Measurements from ENCODE around the gene IRF2BP2. TPM values are rescaled to one million over a fixed set of nuclear protein-coding genes. Genes with fewer than 3 reads are reported as not detected.

IRF2BP2 gene
- total RNA-seq, 2 donors from 2014 or later = 82.7 to 83.3 TPM

DNA sequence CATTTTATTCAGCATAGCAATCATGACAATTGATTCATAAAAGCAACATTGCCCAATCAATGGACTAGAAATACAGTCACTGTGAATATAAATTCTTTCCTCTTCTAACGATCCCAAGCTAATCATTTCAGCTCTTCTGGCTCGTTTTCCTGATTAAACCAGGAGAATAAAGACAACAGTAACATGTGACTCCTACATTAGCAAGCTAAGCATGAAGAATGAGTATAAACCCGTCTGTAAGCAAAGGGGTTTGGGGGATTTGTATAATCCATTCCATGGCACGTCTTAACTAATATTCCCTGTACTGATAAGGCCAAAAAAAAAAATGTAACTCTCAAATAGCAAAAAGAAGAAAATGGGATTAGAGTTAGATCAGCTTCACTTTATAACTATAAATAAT, 21.6 kb downstream of the IRF2BP2 start:
- no peak overlapping the region for H3K27ac ChIP-seq
- no peak for DNase-seq
- no peak for ATAC-seq
- WGBS, 2 donors = 60 to 62% methylated on average over 4 of the region's 4 CpGs
- H3K36me3 ChIP-seq (replicated peaks in 1 of 2; ENCODE audit: insufficient read depth in 1 of 2, low read depth in 2 of 2) = no peaks in the 10 kb centered on the region
- TF ChIP-seq POLR2A (IDR thresholded peaks at IDR 0.05) (no peak), CTCF (IDR thresholded peaks at IDR 0.05) (no peak)
- H3K4me3 ChIP-seq = no peak overlapping the region
- H3K27me3 ChIP-seq = no peaks in the 10 kb centered on the region
- H3K9me3 ChIP-seq = no peaks in the 10 kb centered on the region
- intact Hi-C loops (cut with DNase I) = no loop called here
- H3K4me1 ChIP-seq = peaks cover 5% of the 10 kb centered on the region

- ATAC-seq (no peak), DNase-seq (no peak)
- Histone ChIP-seq H3K4me1 (peaks cover 5% of the 10 kb centered on the region), H3K4me3 (no peak overlapping the region), H3K9me3 (no peaks in the 10 kb centered on the region), H3K27ac (no peak overlapping the region), H3K36me3 (replicated peaks in 1 of 2; ENCODE audit: insufficient read depth in 1 of 2, low read depth in 2 of 2) (no peaks in the 10 kb centered on the region), H3K27me3 (no peaks in the 10 kb centered on the region)
- intact Hi-C loops (cut with DNase I) = no loop called here
- TF ChIP-seq POLR2A (IDR thresholded peaks at IDR 0.05) = no peak
- WGBS, 2 donors = 77 to 80% methylated on average over 12 of the region's 12 CpGs
Observed at GRCh38 chr1:234586892-234587485, 23.0 kb downstream of the IRF2BP2 start.

DNA sequence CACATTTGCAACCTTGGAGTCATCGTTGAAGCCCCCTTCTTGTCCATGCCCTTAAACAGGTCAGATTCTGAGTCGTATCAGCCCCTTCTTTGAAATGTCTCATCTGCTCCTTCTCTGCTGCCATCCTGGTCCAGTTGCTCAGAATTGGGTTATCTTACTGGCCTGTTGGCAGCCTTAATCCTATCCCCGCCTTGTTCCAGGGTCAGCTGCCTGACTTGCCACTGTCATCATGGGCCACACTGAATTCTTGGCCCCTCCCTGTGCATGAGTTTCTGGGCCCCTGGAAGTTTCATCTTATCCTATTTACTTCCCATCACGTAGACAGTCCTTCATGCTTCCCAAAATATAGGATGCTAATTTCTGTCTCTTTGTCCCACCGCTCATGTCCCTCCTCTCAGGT, 23.7 kb downstream of the IRF2BP2 start:
- TF ChIP-seq CTCF (IDR thresholded peaks at IDR 0.05) = no peak
- TF ChIP-seq POLR2A (IDR thresholded peaks at IDR 0.05) = no peak
- 92 to 95% methylated on average over 5 of the region's 5 CpGs for WGBS, 2 donors

DNA sequence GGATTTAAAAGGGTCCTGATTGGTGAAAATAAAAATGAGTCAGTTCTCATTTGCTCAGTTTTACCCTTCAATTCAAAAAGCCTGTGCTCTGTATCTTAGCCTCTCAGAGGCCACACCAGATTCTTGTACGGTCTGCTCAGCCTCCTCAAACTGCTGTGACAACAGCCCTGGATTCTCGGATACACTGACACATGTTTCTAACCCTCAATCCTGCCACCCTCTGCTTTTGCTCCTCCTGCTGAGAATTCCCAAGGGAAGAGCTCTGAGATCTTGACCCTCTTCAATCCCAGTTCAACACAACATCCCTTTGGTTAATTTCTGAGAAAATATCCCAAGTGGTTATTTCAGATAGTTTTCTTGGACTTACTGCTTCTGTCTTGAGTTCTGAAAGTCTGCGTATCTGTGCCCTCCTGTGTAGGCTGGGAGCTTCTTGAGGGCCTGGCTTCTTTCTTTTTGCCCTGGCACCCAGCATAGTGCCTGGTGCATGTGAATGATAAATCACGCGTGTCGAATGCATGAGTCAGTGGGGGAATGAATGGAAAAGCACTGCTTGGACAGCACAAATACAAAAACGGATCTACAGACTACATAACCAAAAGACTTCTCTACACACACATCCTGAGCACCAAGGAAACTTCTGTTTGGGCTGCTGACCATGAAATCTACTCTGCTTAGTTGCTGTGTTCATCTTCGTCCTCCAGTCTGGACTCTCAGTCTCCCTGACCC, 24.5 kb downstream of the IRF2BP2 start:
- intact Hi-C loops (cut with DNase I) = no loop called here
- no peak for DNase-seq
- no peak for TF ChIP-seq POLR2A (IDR thresholded peaks at IDR 0.05)
- TF ChIP-seq CTCF (IDR thresholded peaks at IDR 0.05) = no peak
- Histone ChIP-seq H3K27me3 (no peaks in the 10 kb centered on the region), H3K9me3 (no peaks in the 10 kb centered on the region), H3K27ac (peak overlapping the region in 1 of 4 donors; percentile 7), H3K4me1 (peaks cover 5% of the 10 kb centered on the region), H3K36me3 (replicated peaks in 1 of 2; ENCODE audit: insufficient read depth in 1 of 2, low read depth in 2 of 2) (no peaks in the 10 kb centered on the region), H3K4me3 (no peak overlapping the region)
- WGBS, 2 donors = 75 to 85% methylated on average over 8 of the region's 8 CpGs
- peak; percentile 50 for ATAC-seq

More for the DNA sequence above, 23.7 kb downstream of the IRF2BP2 start:
- intact Hi-C loops (cut with DNase I) = no loop called here
- Histone ChIP-seq H3K36me3 (replicated peaks in 1 of 2; ENCODE audit: insufficient read depth in 1 of 2, low read depth in 2 of 2) (no peaks in the 10 kb centered on the region), H3K27me3 (no peaks in the 10 kb centered on the region), H3K27ac (no peak overlapping the region), H3K9me3 (no peaks in the 10 kb centered on the region), H3K4me1 (peaks cover 5% of the 10 kb centered on the region), H3K4me3 (no peak overlapping the region)
- DNase-seq (no peak), ATAC-seq (no peak)

DNA sequence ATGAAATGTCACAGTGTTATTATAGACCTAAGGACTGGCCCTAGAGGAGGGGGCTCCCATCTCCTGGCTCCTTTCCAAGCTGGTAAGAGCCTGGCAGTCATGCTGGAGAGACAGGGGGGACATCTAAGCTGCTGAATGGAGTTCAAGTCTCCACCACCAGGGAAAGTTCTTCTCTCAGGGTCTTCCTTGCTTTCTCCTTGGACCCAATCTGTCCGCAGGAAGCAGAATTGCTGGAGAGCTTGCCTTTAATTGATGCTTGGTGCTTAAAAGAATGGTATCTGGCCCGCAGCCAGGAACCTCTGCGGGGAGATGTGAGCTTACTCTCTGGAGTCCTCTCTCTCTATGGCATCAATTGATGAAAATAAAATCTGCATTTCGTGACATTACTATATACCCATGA, 25.1 kb downstream of the IRF2BP2 start:
- intact Hi-C loops (cut with DNase I) = no loop called here
- H3K27ac ChIP-seq = no peak overlapping the region
- ATAC-seq (peak; percentile 10), DNase-seq (peak in 2 of 4 donors; percentile 35 to 42)
- H3K36me3 ChIP-seq (replicated peaks in 1 of 2; ENCODE audit: insufficient read depth in 1 of 2, low read depth in 2 of 2) = no peaks in the 10 kb centered on the region
- H3K9me3 ChIP-seq = no peaks in the 10 kb centered on the region
- no peaks in the 10 kb centered on the region for H3K27me3 ChIP-seq
- 59 to 82% methylated on average over 4 of the region's 4 CpGs for WGBS, 2 donors
- no peak overlapping the region for H3K4me3 ChIP-seq
- TF ChIP-seq CTCF (IDR thresholded peaks at IDR 0.05) (no peak), POLR2A (IDR thresholded peaks at IDR 0.05) (no peak)
- H3K4me1 ChIP-seq = peaks cover 5% of the 10 kb centered on the region
